Measurements from ENCODE around the gene CEP89. TPM values are rescaled to one million over a fixed set of nuclear protein-coding genes. Genes with fewer than 3 reads are reported as not detected.
"Not testable (repeated sequence)": the region's sequence is repeated elsewhere in the genome, so short reads cannot be mapped to it uniquely, and the experiment has no call there.

CEP89 gene
- total RNA-seq, 2 experiments from 2014 or later = 14.6 to 15.5 TPM

GRCh38 chr19:32837531-32837930 lies 134.2 kb downstream of the CEP89 start:
- Mint-ChIP-seq H3K4me3 (no peak overlapping the region), H3K27ac (no peak overlapping the region), H3K4me1 (ENCODE audit: low read depth) (peaks cover 3% of the 10 kb centered on the region), H3K27me3 (ENCODE audit: low read depth) (no peaks in the 10 kb centered on the region), H3K9me3 (peaks cover 12% of the 10 kb centered on the region), H3K36me3 (ENCODE audit: low read depth) (peaks cover 4% of the 10 kb centered on the region)
- CTCF ChIA-PET = no interaction called here
- intact Hi-C loops (cut with micrococcal nuclease) = no loop called here
- no peak for DNase-seq

GRCh38 chr19:32833388-32833787 lies 138.4 kb downstream of the CEP89 start:
- H3K27me3 Mint-ChIP-seq (ENCODE audit: low read depth); H3K36me3 Mint-ChIP-seq (ENCODE audit: low read depth); intact Hi-C loops (cut with micrococcal nuclease); H3K27ac Mint-ChIP-seq; CTCF ChIA-PET; DNase-seq; H3K9me3 Mint-ChIP-seq; H3K4me3 Mint-ChIP-seq: not testable (repeated sequence)
- peaks cover 10% of the 10 kb centered on the region for H3K4me1 Mint-ChIP-seq (ENCODE audit: low read depth)

DNA sequence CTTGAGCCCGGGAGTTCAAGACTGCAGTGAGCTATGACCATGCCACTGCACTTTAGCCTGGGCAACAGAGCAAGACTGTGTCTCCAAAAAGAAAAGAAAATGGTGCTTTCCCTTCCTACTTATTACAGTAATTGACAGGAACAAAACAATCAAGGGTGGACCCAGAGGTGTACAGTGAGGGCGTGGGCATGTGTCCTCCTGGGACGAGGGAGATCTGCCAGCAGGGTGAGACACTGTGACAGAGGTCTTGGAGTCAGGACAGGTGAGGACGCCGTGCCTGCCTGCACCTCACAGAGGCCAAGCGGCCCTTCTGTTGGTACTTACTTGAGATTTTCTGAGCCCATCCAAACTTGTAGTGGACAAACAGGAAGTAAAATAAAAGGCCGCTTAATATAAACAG lies 138.9 kb downstream of the CEP89 start:
- intact Hi-C loops (cut with micrococcal nuclease); H3K9me3 Mint-ChIP-seq; CTCF ChIA-PET; H3K36me3 Mint-ChIP-seq (ENCODE audit: low read depth); DNase-seq; H3K27me3 Mint-ChIP-seq (ENCODE audit: low read depth); H3K4me3 Mint-ChIP-seq; H3K27ac Mint-ChIP-seq: not testable (repeated sequence)
- peaks cover 15% of the 10 kb centered on the region for H3K4me1 Mint-ChIP-seq (ENCODE audit: low read depth)

DNA sequence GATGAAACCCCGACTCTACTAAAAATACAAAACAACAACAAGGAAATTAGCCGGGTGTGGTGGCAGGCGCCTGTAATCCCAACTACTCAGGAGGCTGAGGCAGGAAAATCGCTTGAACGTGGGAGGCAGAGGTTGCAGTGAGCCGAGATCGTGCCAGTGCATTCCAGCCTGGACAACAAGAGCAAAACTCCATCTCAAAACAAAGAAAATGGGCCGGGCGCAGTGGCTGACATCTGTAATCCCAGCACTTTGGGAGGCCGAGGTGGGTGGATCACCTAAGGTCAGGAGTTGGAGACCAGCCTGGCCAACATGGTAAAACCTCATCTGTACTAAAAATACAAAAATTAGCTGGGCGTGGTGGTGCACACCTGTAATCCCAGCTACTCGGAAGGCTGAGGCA lies 139.7 kb downstream of the CEP89 start:
- H3K27ac Mint-ChIP-seq; H3K4me3 Mint-ChIP-seq; DNase-seq; intact Hi-C loops (cut with micrococcal nuclease); H3K36me3 Mint-ChIP-seq (ENCODE audit: low read depth); H3K9me3 Mint-ChIP-seq; H3K27me3 Mint-ChIP-seq (ENCODE audit: low read depth); CTCF ChIA-PET: not testable (repeated sequence)
- H3K4me1 Mint-ChIP-seq (ENCODE audit: low read depth) = peaks cover 12% of the 10 kb centered on the region

GRCh38 chr19:32831611-32832010 lies 140.1 kb downstream of the CEP89 start:
- intact Hi-C loops (cut with micrococcal nuclease) = no loop called here
- no peak for DNase-seq
- no peaks in the 10 kb centered on the region for H3K36me3 Mint-ChIP-seq (ENCODE audit: low read depth)
- no peak overlapping the region for H3K4me3 Mint-ChIP-seq
- no peaks in the 10 kb centered on the region for H3K27me3 Mint-ChIP-seq (ENCODE audit: low read depth)
- no peaks in the 10 kb centered on the region for H3K9me3 Mint-ChIP-seq
- CTCF ChIA-PET = no interaction called here
- H3K27ac Mint-ChIP-seq = no peak overlapping the region
- peaks cover 12% of the 10 kb centered on the region for H3K4me1 Mint-ChIP-seq (ENCODE audit: low read depth)

DNA sequence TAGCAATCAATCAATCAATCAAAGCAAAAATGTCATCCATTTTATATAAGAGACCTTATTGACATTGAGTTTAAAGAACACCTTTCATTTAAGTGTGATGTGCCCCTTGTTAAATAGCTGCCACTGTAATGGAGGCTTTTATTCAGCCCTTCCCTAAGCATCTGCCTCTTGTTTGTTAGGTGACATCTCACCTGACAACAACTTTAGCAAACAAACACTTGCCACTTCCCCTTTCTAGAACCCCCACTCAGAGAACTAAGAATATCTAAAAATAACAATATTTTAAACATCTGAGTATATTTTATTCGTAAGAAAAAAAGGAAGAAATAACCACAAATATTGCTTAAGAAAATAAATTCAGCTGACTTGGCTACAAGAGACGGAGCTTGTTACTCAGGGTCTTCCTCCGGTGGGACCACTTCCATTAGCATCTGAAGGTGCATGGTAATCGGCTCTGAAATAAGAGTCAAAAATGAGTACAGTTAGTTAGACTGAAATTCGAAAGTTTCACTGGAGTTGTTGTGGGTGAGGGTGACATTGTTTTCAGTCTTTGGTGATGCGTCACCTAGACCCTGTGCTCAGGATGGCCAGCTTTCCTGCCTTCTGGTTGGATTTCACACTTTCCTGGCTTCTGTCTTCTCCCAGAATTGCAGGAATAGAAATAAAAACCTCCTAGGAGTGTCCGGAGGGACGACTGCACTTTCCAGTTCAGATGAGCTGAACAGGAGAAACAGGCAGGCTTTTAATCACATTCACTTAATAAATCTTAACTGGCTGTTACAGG lies 141.3 kb downstream of the CEP89 start:
- H3K9me3 Mint-ChIP-seq = no peaks in the 10 kb centered on the region
- H3K4me3 Mint-ChIP-seq = no peak overlapping the region
- intact Hi-C loops (cut with micrococcal nuclease) = no loop called here
- no peaks in the 10 kb centered on the region for H3K36me3 Mint-ChIP-seq (ENCODE audit: low read depth)
- DNase-seq = no peak
- no peak overlapping the region for H3K27ac Mint-ChIP-seq
- no peaks in the 10 kb centered on the region for H3K27me3 Mint-ChIP-seq (ENCODE audit: low read depth)
- CTCF ChIA-PET = no interaction called here
- H3K4me1 Mint-ChIP-seq (ENCODE audit: low read depth) = peaks cover 12% of the 10 kb centered on the region

DNA sequence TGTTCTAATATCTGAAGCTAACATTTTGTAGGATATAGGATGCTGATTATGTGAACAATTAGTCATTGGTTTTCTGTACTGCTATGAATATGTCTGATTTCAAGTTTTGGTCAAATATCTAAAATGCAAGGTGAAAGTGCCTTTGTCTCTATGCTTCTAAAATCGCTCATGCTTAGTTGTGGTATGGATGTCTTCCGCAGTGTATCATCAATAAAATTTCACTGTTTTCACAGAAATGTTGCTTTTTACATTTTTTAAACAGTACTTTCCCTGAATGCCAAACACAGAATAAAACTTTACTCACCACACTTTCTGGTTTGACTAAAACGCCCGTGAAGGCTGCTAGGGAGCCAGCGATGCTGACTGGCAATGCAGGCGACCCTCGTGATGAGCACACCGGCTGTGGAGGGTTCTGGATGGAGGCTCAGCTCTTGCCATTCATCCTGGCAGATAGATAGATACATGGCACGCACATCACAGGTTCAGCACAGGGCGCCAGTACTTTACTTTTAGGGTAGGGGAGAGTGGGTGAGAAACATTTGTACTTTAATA lies 142.3 kb downstream of the CEP89 start:
- no peaks in the 10 kb centered on the region for H3K9me3 Mint-ChIP-seq
- intact Hi-C loops (cut with micrococcal nuclease) = no loop called here
- peaks cover 12% of the 10 kb centered on the region for H3K4me1 Mint-ChIP-seq (ENCODE audit: low read depth)
- CTCF ChIA-PET = interaction anchor here (0.6 kb wide), 1 partner anchor 64 kb away, joined by 3 read pairs; no protein-coding TSS in a partner anchor
- no peak overlapping the region for H3K4me3 Mint-ChIP-seq
- peak; percentile 43 for DNase-seq
- H3K36me3 Mint-ChIP-seq (ENCODE audit: low read depth) = no peaks in the 10 kb centered on the region
- H3K27ac Mint-ChIP-seq = peak overlapping the region; percentile 51
- H3K27me3 Mint-ChIP-seq (ENCODE audit: low read depth) = no peaks in the 10 kb centered on the region

DNA sequence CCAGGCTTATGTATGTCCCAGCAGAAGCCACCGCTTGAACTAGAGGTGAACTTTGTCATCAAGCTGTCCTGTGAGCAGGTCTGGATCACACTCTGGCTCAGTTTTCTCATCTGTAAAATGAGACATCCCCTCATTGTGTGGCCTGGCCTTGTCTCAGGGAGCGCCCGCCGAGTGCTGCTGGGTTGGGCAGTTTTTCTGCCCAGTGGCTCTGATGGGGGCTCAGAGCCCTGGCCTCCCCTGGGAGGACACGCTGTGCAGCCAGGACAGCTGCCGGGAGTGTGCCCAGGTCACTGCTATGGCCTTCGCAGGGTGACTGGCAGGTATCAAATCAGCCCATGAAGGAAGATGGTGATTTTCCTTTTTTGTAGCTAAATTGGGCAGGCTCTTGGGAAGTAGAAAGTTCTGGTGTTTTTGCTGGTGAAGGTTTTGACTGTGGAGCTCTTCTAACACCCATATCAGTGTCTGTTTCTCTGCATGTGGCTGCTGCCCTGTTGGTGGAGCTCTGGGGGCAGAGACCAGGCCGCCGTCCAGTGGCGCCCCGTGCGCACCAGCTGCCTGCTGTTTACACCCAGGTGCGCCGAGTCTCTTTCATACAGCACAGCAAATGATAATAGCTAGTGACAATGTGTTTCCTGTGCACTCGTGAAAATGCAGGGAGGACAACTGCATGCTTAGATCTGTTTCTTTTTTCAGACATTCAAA lies 143.0 kb downstream of the CEP89 start:
- Mint-ChIP-seq H3K4me1 (ENCODE audit: low read depth) (peaks cover 12% of the 10 kb centered on the region), H3K27ac (no peak overlapping the region), H3K9me3 (no peaks in the 10 kb centered on the region), H3K4me3 (no peak overlapping the region), H3K27me3 (ENCODE audit: low read depth) (no peaks in the 10 kb centered on the region), H3K36me3 (ENCODE audit: low read depth) (no peaks in the 10 kb centered on the region)
- peak; percentile 11 for DNase-seq
- intact Hi-C loops (cut with micrococcal nuclease) = no loop called here
- CTCF ChIA-PET = interaction anchor here (0.6 kb wide), 1 partner anchor 64 kb away, joined by 3 read pairs; no protein-coding TSS in a partner anchor

DNA sequence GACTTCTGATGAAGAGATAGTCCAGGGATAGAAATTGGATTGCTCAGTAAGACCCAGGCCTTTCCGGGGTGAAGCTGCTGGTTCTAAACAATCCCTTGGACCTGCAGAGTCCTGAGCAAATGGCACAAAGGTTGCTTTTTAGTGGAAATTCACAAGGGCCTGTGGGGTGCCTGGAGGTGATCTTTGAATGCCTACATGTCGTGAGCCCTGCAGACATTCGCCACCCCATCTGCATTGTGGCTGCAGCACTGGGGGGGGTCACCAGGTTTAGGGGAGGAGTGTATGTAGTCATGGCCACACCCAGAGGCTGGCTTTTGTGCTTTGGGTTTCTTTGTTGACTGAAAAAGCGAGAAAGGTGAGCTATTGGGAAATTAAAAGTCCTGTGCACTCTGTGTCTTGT lies 143.6 kb downstream of the CEP89 start:
- no peaks in the 10 kb centered on the region for H3K36me3 Mint-ChIP-seq (ENCODE audit: low read depth)
- CTCF ChIA-PET = no interaction called here
- peaks cover 3% of the 10 kb centered on the region for H3K27me3 Mint-ChIP-seq (ENCODE audit: low read depth)
- DNase-seq = no peak
- intact Hi-C loops (cut with micrococcal nuclease) = no loop called here
- H3K4me3 Mint-ChIP-seq = no peak overlapping the region
- peaks cover 12% of the 10 kb centered on the region for H3K4me1 Mint-ChIP-seq (ENCODE audit: low read depth)
- H3K9me3 Mint-ChIP-seq = no peaks in the 10 kb centered on the region
- H3K27ac Mint-ChIP-seq = no peak overlapping the region

Other genes starting within 250 kb of the CEP89 start
- gene SLC7A9, start 102.2 kb downstream of the CEP89 start, total RNA-seq = not detected
- gene FAAP24, start 284 bp upstream of the CEP89 start, total RNA-seq = 10 to 100 TPM in 1 of 2 experiments, 1 to 10 TPM in 1; 9.6 to 10.5 TPM
- gene RHPN2, start 92.9 kb upstream of the CEP89 start, total RNA-seq = 1 to 10 TPM; 3.1 to 3.4 TPM
- 1 to 10 TPM; 8.3 to 9.1 TPM for gene GPATCH1, start 109.2 kb upstream of the CEP89 start, total RNA-seq
- gene WDR88, start 160.2 kb upstream of the CEP89 start, total RNA-seq = not detected
- under 1 TPM; 0.76 to 0.84 TPM for gene LRP3, start 222.4 kb upstream of the CEP89 start, total RNA-seq